ENCODE measurements around the gene RAB11FIP4. TPM values are rescaled to one million over a fixed set of nuclear protein-coding genes. Genes with fewer than 3 reads are reported as not detected.

RAB11FIP4 gene
- total RNA-seq, 1 donor, result 0.72 TPM

- Histone ChIP-seq H3K27ac (ENCODE audit: low read depth, low read length) (no peak overlapping the region), H3K27me3 (ENCODE audit: insufficient read depth, low read length) (peaks cover 41% of the 10 kb centered on the region), H3K9me3 (ENCODE audit: low read depth, low read length) (no peaks in the 10 kb centered on the region), H3K79me2 (ENCODE audit: insufficient read depth, low read length) (no peaks in the 10 kb centered on the region), H3K4me3 (ENCODE audit: insufficient read depth, low read length) (no peak overlapping the region), H3K4me2 (ENCODE audit: insufficient read depth, low read length) (no peak overlapping the region), H3K4me1 (ENCODE audit: insufficient read depth, low read length) (no peaks in the 10 kb centered on the region), H2AFZ (ENCODE audit: low read length) (no peak overlapping the region), H3K36me3 (ENCODE audit: insufficient read depth, low read length) (no peaks in the 10 kb centered on the region), H4K20me1 (ENCODE audit: insufficient read depth, low read length) (peaks cover 4% of the 10 kb centered on the region)
- DNase-seq (ENCODE audit: insufficient read length, low spot score, missing footprints), result peak; percentile 95
- TF ChIP-seq, protein P1, sequence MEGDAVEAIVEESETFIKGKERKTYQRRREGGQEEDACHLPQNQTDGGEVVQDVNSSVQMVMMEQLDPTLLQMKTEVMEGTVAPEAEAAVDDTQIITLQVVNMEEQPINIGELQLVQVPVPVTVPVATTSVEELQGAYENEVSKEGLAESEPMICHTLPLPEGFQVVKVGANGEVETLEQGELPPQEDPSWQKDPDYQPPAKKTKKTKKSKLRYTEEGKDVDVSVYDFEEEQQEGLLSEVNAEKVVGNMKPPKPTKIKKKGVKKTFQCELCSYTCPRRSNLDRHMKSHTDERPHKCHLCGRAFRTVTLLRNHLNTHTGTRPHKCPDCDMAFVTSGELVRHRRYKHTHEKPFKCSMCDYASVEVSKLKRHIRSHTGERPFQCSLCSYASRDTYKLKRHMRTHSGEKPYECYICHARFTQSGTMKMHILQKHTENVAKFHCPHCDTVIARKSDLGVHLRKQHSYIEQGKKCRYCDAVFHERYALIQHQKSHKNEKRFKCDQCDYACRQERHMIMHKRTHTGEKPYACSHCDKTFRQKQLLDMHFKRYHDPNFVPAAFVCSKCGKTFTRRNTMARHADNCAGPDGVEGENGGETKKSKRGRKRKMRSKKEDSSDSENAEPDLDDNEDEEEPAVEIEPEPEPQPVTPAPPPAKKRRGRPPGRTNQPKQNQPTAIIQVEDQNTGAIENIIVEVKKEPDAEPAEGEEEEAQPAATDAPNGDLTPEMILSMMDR (IDR thresholded peaks at IDR 0.05; ENCODE audit: extremely low read depth, low read depth, low read length), result peak; percentile 62
Measured at GRCh38 chr17:31388770-31389656, 2.5 kb upstream of the RAB11FIP4 start.

GRCh38 chr17:31389657-31390381 is 1.7 kb upstream of the RAB11FIP4 start:
- H3K36me3 ChIP-seq (ENCODE audit: insufficient read depth, low read length), result no peaks in the 10 kb centered on the region
- H2AFZ ChIP-seq (ENCODE audit: low read length), result no peak overlapping the region
- peaks cover 41% of the 10 kb centered on the region for H3K27me3 ChIP-seq (ENCODE audit: insufficient read depth, low read length)
- H3K4me1 ChIP-seq (ENCODE audit: insufficient read depth, low read length), result no peaks in the 10 kb centered on the region
- H4K20me1 ChIP-seq (ENCODE audit: insufficient read depth, low read length), result peaks cover 4% of the 10 kb centered on the region
- H3K27ac ChIP-seq (ENCODE audit: low read depth, low read length), result no peak overlapping the region
- no peak overlapping the region for H3K4me2 ChIP-seq (ENCODE audit: insufficient read depth, low read length)
- H3K4me3 ChIP-seq (ENCODE audit: insufficient read depth, low read length), result no peak overlapping the region
- H3K79me2 ChIP-seq (ENCODE audit: insufficient read depth, low read length), result no peaks in the 10 kb centered on the region
- TF ChIP-seq, protein P1 (IDR thresholded peaks at IDR 0.05; ENCODE audit: extremely low read depth, low read depth, low read length), result no peak
- DNase-seq (ENCODE audit: insufficient read length, low spot score, missing footprints), result peak; percentile 76
- no peaks in the 10 kb centered on the region for H3K9me3 ChIP-seq (ENCODE audit: low read depth, low read length)

GRCh38 chr17:31390426-31390747 is 1.1 kb upstream of the RAB11FIP4 start:
- Histone ChIP-seq H3K4me3 (ENCODE audit: insufficient read depth, low read length) (no peak overlapping the region), H2AFZ (ENCODE audit: low read length) (no peak overlapping the region), H3K79me2 (ENCODE audit: insufficient read depth, low read length) (no peaks in the 10 kb centered on the region), H4K20me1 (ENCODE audit: insufficient read depth, low read length) (peaks cover 4% of the 10 kb centered on the region), H3K9me3 (ENCODE audit: low read depth, low read length) (no peaks in the 10 kb centered on the region), H3K4me1 (ENCODE audit: insufficient read depth, low read length) (no peaks in the 10 kb centered on the region), H3K36me3 (ENCODE audit: insufficient read depth, low read length) (no peaks in the 10 kb centered on the region), H3K27ac (ENCODE audit: low read depth, low read length) (no peak overlapping the region), H3K27me3 (ENCODE audit: insufficient read depth, low read length) (peaks cover 44% of the 10 kb centered on the region), H3K4me2 (ENCODE audit: insufficient read depth, low read length) (no peak overlapping the region)
- DNase-seq (ENCODE audit: insufficient read length, low spot score, missing footprints), result peak; percentile 75
- TF ChIP-seq, protein P1 (IDR thresholded peaks at IDR 0.05; ENCODE audit: extremely low read depth, low read depth, low read length), result no peak

All from osteoblast (primary cell).